Suprapubic skin (tissue), 3 donors: ENCODE measurements around the gene WHRN.

Source experiments
- POLR2A ChIP-seq, 2 donors: fragments of 450-650 bp; IDR thresholded peaks; one replicate each; pipeline ENCODE4 v1.6.1; 2017; ENCODE audit warnings: antibody characterized with exemption in 2 of 2, mild to moderate bottlenecking in 2 of 2, moderate library complexity in 2 of 2
- TF ChIP-seq, protein P1 (sequence below), 2 donors: fragments of 200-600 bp in 1 of 2; fragments of 450-650 bp in 1 of 2; sonication (generic) in 1 of 2; IDR thresholded peaks; one replicate each; pipeline ENCODE4 v1.5.1; 2016 to 2019; ENCODE audit warnings: antibody characterized with exemption in 2 of 2, mild to moderate bottlenecking in 1 of 2, moderate library complexity in 1 of 2

DNA sequence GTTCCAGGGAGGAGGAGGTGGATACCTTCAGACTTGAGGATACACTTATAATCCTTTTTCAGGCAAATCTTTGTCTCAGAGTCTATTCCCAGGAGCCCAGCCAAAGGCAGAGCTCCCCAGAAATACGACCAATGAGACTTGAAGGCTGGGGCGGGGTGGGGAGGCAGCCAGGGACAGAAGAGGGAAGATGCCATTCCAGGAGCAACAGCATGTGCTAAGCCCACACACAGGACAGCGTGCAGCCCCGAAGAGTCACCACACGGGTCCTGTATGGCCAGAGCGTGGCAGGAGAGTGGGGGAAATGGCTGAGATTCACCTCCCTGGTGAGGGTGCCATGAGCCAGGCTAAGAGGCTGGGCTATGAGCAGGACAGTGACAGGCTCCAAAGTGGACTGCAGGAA lies 35.2 kb downstream of the WHRN start:
- TF ChIP-seq, protein P1, sequence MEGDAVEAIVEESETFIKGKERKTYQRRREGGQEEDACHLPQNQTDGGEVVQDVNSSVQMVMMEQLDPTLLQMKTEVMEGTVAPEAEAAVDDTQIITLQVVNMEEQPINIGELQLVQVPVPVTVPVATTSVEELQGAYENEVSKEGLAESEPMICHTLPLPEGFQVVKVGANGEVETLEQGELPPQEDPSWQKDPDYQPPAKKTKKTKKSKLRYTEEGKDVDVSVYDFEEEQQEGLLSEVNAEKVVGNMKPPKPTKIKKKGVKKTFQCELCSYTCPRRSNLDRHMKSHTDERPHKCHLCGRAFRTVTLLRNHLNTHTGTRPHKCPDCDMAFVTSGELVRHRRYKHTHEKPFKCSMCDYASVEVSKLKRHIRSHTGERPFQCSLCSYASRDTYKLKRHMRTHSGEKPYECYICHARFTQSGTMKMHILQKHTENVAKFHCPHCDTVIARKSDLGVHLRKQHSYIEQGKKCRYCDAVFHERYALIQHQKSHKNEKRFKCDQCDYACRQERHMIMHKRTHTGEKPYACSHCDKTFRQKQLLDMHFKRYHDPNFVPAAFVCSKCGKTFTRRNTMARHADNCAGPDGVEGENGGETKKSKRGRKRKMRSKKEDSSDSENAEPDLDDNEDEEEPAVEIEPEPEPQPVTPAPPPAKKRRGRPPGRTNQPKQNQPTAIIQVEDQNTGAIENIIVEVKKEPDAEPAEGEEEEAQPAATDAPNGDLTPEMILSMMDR (IDR thresholded peaks at IDR 0.05), result no peak
- TF ChIP-seq POLR2A (IDR thresholded peaks at IDR 0.05), result no peak
